AG09319 (cell line): ENCODE measurements around the gene TSHR.
A peak's percentile ranks its signal among the peaks of the same experiment; 100 is the strongest.

Source experiments
- DNase-seq: peaks from one replicate; pipeline ENCODE4 v3.0.0-alpha.2; 2010; ENCODE audit warnings: low read depth; ENCODE audit errors: extremely low read depth
- TF ChIP-seq, protein P1 (sequence below): IDR thresholded peaks from 2 replicates; pipeline ENCODE4 v1.5.1; 2011; ENCODE audit warnings: low read depth, mild to moderate bottlenecking, inconsistent platforms, low read length, moderate library complexity

The TSHR gene

GRCh38 chr14:81153187-81153586 is 197.8 kb downstream of the TSHR start:
- TF ChIP-seq, protein P1, sequence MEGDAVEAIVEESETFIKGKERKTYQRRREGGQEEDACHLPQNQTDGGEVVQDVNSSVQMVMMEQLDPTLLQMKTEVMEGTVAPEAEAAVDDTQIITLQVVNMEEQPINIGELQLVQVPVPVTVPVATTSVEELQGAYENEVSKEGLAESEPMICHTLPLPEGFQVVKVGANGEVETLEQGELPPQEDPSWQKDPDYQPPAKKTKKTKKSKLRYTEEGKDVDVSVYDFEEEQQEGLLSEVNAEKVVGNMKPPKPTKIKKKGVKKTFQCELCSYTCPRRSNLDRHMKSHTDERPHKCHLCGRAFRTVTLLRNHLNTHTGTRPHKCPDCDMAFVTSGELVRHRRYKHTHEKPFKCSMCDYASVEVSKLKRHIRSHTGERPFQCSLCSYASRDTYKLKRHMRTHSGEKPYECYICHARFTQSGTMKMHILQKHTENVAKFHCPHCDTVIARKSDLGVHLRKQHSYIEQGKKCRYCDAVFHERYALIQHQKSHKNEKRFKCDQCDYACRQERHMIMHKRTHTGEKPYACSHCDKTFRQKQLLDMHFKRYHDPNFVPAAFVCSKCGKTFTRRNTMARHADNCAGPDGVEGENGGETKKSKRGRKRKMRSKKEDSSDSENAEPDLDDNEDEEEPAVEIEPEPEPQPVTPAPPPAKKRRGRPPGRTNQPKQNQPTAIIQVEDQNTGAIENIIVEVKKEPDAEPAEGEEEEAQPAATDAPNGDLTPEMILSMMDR: no peak
- DNase-seq: no peak

DNA sequence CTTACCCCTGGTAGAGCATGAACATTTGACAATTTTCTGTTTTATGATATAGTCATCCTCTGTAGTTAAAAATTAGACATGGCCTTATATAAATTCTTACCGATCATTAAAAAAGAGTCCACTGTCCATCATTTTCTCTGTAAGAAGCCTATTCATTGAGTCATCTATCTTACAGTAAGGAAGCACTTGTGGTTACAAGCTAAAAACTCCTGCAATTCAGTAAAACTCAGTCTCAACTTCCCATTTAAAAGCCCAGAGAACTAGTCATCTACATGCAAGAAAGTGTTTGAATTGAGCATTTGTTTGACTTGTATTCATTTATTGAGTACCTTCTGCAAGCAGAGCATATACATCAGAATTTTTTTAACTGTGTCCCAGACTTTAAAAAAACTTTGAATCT is 202.0 kb downstream of the TSHR start:
- TF ChIP-seq, protein P1: no peak
- no peak for DNase-seq

- TF ChIP-seq, protein P1: no peak
- DNase-seq: no peak
These were observed 205.7 kb downstream of the TSHR start for GRCh38 chr14:81161088-81161487.

- DNase-seq: no peak
- TF ChIP-seq, protein P1: no peak
These were observed 206.3 kb downstream of the TSHR start for GRCh38 chr14:81161749-81162148.

DNA sequence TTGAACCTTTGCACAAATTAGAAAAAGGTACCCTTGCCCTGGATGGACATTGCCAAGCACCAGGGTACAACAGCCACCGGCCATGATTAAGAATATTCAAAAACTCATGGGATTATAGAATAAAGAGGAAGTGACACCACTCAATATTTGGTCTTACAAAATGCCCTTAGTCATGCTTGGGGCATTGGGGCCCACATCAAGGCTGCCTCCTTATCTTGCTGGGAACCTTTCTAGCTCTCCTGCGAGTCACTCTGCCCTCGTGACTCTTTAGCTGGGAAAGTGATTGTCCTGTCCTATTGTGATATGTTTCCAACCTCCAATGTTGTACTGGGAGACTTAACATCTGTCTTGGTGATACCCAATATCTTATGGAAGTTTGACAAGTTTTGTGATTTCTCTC is 207.5 kb downstream of the TSHR start:
- TF ChIP-seq, protein P1: no peak
- no peak for DNase-seq

GRCh38 chr14:81164167-81164774 is 208.8 kb downstream of the TSHR start:
- peak; percentile 27 for DNase-seq
- TF ChIP-seq, protein P1: peak; percentile 72

GRCh38 chr14:81165188-81165587 is 209.8 kb downstream of the TSHR start:
- TF ChIP-seq, protein P1: no peak
- no peak for DNase-seq
